GM06990 (cell line): ENCODE data around the gene GPR55.

Experiments
- DNase-seq: peaks from one replicate; pipeline ENCODE4 v3.0.0-alpha.2; 2011; ENCODE audit not compliant: insufficient read length; ENCODE audit errors: extremely low read depth
- H3K27me3 ChIP-seq: replicated peaks from 2 replicates; pipeline ENCODE4 v1.6.0; 2011; ENCODE audit warnings: low read length; ENCODE audit not compliant: control insufficient read depth, insufficient read depth
- H3K36me3 ChIP-seq: 2 replicates; pipeline ENCODE4 v1.5.1; 2011; ENCODE audit warnings: low read length; ENCODE audit not compliant: control insufficient read depth, insufficient read depth
- H3K4me3 ChIP-seq: replicated peaks from 2 replicates; pipeline ENCODE4 v1.5.1; 2011; ENCODE audit warnings: low read depth, mild to moderate bottlenecking, control low read depth, low read length
- TF ChIP-seq, protein P1 (sequence below): IDR thresholded peaks from 2 replicates; pipeline ENCODE4 v1.5.1; 2011; ENCODE audit warnings: low read length, control low read depth, mild to moderate bottlenecking, inconsistent platforms; ENCODE audit not compliant: insufficient read depth, poor library complexity, severe bottlenecking

Gene GPR55

DNA sequence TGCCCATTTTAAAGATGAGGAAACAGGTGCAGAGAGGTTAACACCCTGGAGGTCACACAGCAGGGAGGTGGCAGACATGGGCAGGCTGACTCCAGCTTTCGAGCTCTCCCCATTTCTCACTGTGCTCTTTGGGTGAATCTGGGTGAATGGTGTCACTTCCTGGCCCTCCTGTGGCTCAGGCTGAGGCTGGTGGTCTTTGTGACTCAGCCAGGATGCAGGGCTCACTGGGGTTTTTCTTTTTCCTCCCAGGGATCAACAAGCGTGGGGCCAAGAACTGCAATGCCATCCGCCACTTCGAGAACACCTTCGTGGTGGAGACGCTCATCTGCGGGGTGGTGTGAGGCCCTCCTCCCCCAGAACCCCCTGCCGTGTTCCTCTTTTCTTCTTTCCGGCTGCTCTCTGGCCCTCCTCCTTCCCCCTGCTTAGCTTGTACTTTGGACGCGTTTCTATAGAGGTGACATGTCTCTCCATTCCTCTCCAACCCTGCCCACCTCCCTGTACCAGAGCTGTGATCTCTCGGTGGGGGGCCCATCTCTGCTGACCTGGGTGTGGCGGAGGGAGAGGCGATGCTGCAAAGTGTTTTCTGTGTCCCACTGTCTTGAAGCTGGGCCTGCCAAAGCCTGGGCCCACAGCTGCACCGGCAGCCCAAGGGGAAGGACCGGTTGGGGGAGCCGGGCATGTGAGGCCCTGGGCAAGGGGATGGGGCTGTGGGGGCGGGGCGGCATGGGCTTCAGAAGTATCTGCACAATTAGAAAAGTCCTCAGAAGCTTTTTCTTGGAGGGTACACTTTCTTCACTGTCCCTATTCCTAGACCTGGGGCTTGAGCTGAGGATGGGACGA is 47.1 kb downstream of the GPR55 start:
- H3K4me3 ChIP-seq, result no peak overlapping the region
- no peaks in the 10 kb centered on the region for H3K27me3 ChIP-seq
- TF ChIP-seq, protein P1, sequence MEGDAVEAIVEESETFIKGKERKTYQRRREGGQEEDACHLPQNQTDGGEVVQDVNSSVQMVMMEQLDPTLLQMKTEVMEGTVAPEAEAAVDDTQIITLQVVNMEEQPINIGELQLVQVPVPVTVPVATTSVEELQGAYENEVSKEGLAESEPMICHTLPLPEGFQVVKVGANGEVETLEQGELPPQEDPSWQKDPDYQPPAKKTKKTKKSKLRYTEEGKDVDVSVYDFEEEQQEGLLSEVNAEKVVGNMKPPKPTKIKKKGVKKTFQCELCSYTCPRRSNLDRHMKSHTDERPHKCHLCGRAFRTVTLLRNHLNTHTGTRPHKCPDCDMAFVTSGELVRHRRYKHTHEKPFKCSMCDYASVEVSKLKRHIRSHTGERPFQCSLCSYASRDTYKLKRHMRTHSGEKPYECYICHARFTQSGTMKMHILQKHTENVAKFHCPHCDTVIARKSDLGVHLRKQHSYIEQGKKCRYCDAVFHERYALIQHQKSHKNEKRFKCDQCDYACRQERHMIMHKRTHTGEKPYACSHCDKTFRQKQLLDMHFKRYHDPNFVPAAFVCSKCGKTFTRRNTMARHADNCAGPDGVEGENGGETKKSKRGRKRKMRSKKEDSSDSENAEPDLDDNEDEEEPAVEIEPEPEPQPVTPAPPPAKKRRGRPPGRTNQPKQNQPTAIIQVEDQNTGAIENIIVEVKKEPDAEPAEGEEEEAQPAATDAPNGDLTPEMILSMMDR, result no peak
- H3K36me3 ChIP-seq, result peaks cover 27% of the 10 kb centered on the region
- DNase-seq, result no peak

DNA sequence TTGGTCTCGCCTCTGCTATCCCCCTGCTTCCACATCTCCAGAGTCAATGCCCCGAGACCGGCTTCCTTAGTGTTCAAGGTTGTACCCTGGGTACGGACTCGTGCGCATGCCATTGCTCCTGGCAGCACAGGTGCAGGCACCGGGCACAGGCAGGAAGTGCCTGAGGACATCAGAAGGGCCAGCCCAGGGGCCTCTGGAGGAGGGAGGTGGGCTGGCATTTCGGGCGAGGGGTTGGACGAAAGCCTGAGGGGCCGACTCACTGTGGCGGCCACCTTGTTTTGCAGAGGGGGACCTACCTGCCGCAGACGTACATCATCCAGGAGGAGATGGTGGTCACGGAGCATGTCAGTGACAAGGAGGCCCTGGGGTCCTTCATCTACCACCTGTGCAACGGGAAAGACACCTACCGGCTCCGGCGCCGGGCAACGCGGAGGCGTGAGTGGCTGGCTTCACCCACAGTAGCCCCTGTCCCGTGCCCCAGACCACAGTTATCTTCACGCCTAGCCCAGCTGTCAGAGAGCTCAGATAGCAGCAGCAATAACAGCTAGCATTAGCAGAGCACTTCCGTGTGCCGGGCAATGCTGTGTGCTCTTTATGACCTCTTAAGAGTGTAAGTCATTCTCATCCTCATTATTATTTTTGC is 47.8 kb downstream of the GPR55 start:
- no peak overlapping the region for H3K4me3 ChIP-seq
- DNase-seq, result no peak
- TF ChIP-seq, protein P1, result no peak
- peaks cover 27% of the 10 kb centered on the region for H3K36me3 ChIP-seq
- no peaks in the 10 kb centered on the region for H3K27me3 ChIP-seq

DNA sequence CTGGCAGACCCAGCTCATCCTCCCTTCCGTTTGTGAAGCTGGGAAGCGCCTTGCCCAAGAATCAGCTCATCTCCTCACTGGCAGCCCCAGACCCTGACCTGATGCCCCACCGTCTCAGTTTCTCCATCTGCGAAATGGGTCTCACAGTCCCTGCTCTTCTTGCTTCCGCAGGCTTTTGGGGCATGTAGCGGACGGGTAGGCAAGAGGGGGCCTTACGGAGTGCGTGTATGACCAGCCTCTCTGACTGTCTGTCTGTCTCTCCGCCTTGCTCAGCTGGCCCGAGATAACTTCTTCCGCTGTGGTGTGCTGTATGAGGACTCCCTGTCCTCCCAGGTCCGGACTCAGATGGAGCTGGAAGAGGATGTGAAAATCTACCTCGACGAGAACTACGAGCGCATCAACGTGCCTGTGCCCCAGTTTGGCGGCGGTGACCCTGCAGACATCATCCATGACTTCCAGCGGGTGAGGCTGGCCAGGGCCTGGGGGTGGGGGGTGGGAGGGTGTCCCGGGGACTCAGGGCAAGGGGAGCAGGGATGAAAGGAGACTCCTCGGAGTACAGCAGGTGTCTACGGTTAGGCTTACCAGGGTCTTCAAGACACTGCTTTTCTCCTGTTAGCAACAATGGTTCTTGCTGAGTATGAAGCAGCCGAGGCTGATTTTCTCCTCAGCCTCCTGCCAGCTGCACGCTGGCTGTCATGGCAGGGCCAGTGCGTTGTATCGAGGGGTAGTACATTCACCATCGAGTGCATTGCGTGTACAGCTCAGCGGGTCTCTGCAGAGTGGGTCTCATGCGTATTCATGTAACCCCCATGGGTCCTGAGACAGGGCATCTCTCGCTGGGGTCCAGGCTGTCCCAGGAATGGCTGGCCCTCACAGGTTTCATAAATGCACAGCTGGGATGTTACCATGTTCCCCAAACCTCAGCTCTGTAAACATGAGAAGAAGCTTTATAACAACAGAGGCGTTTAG is 49.4 kb downstream of the GPR55 start:
- no peak for DNase-seq
- no peak overlapping the region for H3K4me3 ChIP-seq
- peaks cover 27% of the 10 kb centered on the region for H3K36me3 ChIP-seq
- TF ChIP-seq, protein P1, result no peak
- no peaks in the 10 kb centered on the region for H3K27me3 ChIP-seq

DNA sequence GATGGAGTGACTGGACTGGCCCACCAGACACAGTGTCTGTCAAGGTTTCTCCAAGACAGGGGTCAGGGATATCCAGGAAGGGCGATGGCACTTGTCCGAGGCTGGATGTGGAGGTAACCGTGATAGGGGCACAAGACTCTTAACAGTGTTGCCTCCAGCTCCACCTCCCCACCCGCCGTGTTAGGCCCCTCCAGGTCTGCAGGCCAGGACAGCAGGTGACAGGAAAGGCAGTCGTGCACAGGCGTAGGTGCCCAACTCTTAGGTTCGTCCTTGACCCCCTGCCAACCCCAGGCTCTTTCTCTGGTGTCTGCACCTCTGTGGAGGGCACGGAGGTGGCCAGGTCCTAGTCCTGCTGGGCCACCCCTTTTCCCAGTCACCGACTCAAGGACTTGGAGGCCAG is 50.2 kb downstream of the GPR55 start:
- H3K27me3 ChIP-seq, result no peaks in the 10 kb centered on the region
- DNase-seq, result no peak
- H3K4me3 ChIP-seq, result no peak overlapping the region
- TF ChIP-seq, protein P1, result no peak
- peaks cover 27% of the 10 kb centered on the region for H3K36me3 ChIP-seq

DNA sequence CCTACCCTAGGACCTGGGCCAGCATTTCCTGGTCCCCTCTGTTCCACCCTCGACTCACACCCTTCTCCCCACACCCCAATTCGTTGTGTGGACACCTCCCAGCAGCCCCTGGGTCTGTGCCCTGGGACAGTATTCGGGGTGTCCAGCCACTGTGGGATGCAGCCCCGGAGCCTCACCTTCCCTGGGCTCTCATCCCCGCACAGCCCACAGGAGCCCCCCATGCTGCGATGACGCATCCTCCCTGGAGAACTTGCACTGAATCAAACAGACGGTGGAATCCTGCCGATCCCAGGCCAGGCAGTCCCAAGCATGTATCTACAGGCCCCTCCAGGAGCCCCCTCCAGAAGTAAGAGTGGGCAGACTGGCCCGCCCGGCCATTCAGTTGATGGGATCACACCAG is 50.6 kb downstream of the GPR55 start:
- Histone ChIP-seq H3K27me3 (no peaks in the 10 kb centered on the region), H3K4me3 (peak overlapping the region; percentile 57), H3K36me3 (peaks cover 26% of the 10 kb centered on the region)
- no peak for DNase-seq
- TF ChIP-seq, protein P1, result no peak
